Measurements from ENCODE around the gene ZNHIT1. TPM values are rescaled to one million over a fixed set of nuclear protein-coding genes. Genes with fewer than 3 reads are reported as not detected.

The ZNHIT1 gene
- total RNA-seq, 1 donor from 2014 or later: 115 TPM

DNA sequence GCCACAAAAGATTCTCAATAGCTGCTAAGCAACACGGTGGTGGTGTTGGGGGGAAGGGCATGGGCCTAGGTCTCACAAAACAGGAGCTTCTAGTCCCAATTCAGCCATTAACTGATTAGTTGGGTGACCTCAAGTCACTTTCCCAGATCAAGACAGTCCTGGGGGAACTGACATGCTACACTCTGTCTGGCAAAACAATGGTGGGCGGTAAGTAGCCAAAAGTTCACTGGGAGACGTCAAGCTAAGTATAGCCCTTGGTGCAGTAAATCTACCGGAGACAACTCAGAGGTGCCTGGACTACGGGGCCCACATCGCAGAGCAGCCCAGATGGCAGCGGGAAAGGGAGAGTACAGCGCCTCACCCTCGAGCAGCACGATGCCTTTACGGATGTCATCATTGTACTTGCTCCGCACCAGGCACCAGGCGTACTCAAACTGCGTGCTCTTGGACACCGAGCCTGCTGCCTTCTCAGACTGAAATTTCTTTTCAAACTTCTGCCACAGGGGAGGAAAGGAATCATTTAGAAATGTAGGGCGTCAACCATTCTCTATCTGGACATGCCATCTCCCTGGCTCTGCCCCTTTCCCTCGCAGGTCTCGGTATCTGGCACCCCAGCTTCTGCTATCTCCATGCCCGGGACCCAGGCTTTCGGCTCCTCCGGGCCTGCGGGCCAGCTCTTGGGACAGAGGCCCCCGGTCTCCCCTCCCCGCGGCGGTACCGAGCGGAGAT, 25.8 kb downstream of the ZNHIT1 start:
- no peak for TF ChIP-seq EZH2 (IDR thresholded peaks at IDR 0.05; ENCODE audit: insufficient read depth, low read length)
- TF ChIP-seq, protein P1, sequence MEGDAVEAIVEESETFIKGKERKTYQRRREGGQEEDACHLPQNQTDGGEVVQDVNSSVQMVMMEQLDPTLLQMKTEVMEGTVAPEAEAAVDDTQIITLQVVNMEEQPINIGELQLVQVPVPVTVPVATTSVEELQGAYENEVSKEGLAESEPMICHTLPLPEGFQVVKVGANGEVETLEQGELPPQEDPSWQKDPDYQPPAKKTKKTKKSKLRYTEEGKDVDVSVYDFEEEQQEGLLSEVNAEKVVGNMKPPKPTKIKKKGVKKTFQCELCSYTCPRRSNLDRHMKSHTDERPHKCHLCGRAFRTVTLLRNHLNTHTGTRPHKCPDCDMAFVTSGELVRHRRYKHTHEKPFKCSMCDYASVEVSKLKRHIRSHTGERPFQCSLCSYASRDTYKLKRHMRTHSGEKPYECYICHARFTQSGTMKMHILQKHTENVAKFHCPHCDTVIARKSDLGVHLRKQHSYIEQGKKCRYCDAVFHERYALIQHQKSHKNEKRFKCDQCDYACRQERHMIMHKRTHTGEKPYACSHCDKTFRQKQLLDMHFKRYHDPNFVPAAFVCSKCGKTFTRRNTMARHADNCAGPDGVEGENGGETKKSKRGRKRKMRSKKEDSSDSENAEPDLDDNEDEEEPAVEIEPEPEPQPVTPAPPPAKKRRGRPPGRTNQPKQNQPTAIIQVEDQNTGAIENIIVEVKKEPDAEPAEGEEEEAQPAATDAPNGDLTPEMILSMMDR (IDR thresholded peaks at IDR 0.05; ENCODE audit: insufficient read depth, low read depth, low read length): peak; percentile 63
- peak overlapping the region; percentile 64 for H3K27ac Mint-ChIP-seq (ENCODE audit: unreplicated experiment)
- Histone ChIP-seq H3K4me3 (ENCODE audit: insufficient read depth, low read depth, low read length) (peak overlapping the region; percentile 91), H2AFZ (ENCODE audit: low read depth, low read length) (peak overlapping the region; percentile 70), H3K79me2 (ENCODE audit: insufficient read depth, low read length) (peaks cover 59% of the 10 kb centered on the region), H3K27me3 (ENCODE audit: insufficient read depth, low read length) (no peaks in the 10 kb centered on the region), H3K27ac (ENCODE audit: low read depth, low read length) (peak overlapping the region; percentile 86), H4K20me1 (ENCODE audit: insufficient read depth, low read length) (peaks cover 35% of the 10 kb centered on the region), H3K4me2 (ENCODE audit: low read length) (peak overlapping the region; percentile 97), H3K4me1 (ENCODE audit: insufficient read depth, low read length) (peaks cover 9% of the 10 kb centered on the region), H3K36me3 (ENCODE audit: insufficient read depth, low read length) (peaks cover 5% of the 10 kb centered on the region), H3K9ac (ENCODE audit: low read length) (peak overlapping the region; percentile 93), H3K9me3 (ENCODE audit: insufficient read depth, low read depth, low read length) (no peaks in the 10 kb centered on the region)
- no peaks in the 10 kb centered on the region for H3K27me3 Mint-ChIP-seq (ENCODE audit: low read depth, unreplicated experiment)
- peaks cover 6% of the 10 kb centered on the region for H3K4me1 Mint-ChIP-seq (ENCODE audit: low read depth, unreplicated experiment)
- H3K9me3 Mint-ChIP-seq (ENCODE audit: unreplicated experiment): no peaks in the 10 kb centered on the region
- no peak for FAIRE-seq
- peaks cover 3% of the 10 kb centered on the region for H3K36me3 Mint-ChIP-seq (ENCODE audit: low read depth, unreplicated experiment)
- peak overlapping the region; percentile 91 for H3K4me3 Mint-ChIP-seq (ENCODE audit: unreplicated experiment)
- DNase-seq (ENCODE audit: low read depth): peak; percentile 29

DNA sequence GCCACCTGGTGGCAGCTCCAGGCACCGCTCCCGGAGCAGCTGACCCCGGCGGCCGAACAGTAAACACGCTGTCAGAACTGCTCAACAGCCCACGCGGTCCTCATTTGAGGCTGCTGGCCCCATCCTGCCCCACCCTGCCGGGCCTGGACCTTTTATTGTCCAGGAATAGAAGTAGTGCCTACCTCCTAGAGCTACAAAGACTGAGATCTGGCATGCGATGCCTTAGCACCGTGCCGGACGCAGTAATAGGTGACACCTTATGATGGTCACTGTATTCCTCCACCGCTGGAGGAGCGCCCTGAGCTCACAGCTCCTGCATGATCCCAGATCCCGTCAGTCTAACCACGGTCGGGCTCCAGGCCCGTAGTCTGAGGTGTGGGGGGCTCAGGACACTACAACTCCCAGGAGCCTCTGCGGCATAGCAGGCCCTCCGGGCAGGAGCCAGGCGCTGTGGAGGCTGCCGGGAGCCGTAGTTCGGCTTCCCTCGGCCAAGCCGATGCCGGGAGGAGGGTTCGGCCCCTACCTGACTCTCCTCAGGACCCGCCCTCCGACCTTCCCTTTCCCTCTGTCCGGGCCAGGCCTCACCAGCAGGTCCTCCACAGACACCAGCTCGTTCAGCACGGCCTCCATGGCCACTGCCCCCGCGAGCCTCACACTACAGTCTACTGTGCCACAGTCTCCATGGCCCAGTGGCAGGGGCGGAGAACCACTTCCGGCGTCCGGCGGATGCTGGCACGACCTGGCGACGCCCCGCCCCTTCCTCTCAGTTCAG, 26.6 kb downstream of the ZNHIT1 start, which contains the start of gene FIS1:
FIS1 (minus strand) TSS at position 707 of the 772 bp plus-strand sequence; CDS start at position 630, 77 bp downstream.
- H3K27me3 Mint-ChIP-seq (ENCODE audit: low read depth, unreplicated experiment): no peaks in the 10 kb centered on the region
- DNase-seq (ENCODE audit: low read depth) (peak; percentile 78), FAIRE-seq (no peak)
- peak within 1 kb of the TSS; percentile 89 for H3K27ac Mint-ChIP-seq (ENCODE audit: unreplicated experiment)
- peaks cover 9% of the 10 kb centered on the region for H3K4me1 ChIP-seq (ENCODE audit: insufficient read depth, low read length)
- peaks cover 6% of the 10 kb centered on the region for H3K4me1 Mint-ChIP-seq (ENCODE audit: low read depth, unreplicated experiment)
- no peaks in the 10 kb centered on the region for H3K9me3 ChIP-seq (ENCODE audit: insufficient read depth, low read depth, low read length)
- no peak for TF ChIP-seq EZH2 (IDR thresholded peaks at IDR 0.05; ENCODE audit: insufficient read depth, low read length)
- TF ChIP-seq, protein P1 (IDR thresholded peaks at IDR 0.05; ENCODE audit: insufficient read depth, low read depth, low read length): no peak
- peak within 1 kb of the TSS; percentile 91 for H3K4me3 Mint-ChIP-seq (ENCODE audit: unreplicated experiment)
- peaks cover 5% of the 10 kb centered on the region for H3K36me3 ChIP-seq (ENCODE audit: insufficient read depth, low read length)
- no peaks in the 10 kb centered on the region for H3K27me3 ChIP-seq (ENCODE audit: insufficient read depth, low read length)
- H3K79me2 ChIP-seq (ENCODE audit: insufficient read depth, low read length): peaks cover 66% of the 10 kb centered on the region
- H3K36me3 Mint-ChIP-seq (ENCODE audit: low read depth, unreplicated experiment): peaks cover 3% of the 10 kb centered on the region
- peak within 1 kb of the TSS; percentile 93 for H3K9ac ChIP-seq (ENCODE audit: low read length)
- no peaks in the 10 kb centered on the region for H3K9me3 Mint-ChIP-seq (ENCODE audit: unreplicated experiment)
- H3K4me3 ChIP-seq (ENCODE audit: insufficient read depth, low read depth, low read length): peak within 1 kb of the TSS; percentile 91
- H4K20me1 ChIP-seq (ENCODE audit: insufficient read depth, low read length): peaks cover 32% of the 10 kb centered on the region
- peak within 1 kb of the TSS; percentile 97 for H3K4me2 ChIP-seq (ENCODE audit: low read length)
- H2AFZ ChIP-seq (ENCODE audit: low read depth, low read length): peak within 1 kb of the TSS; percentile 95
- peak within 1 kb of the TSS; percentile 86 for H3K27ac ChIP-seq (ENCODE audit: low read depth, low read length)
